NCI-H128 (cell line): ENCODE measurements around the gene KPNB1.

Experiments
- DNase-seq: peaks from one replicate; lab custom pipeline; 2025; ENCODE audit not compliant: unreplicated experiment; lab: John Stamatoyannopoulos, UW

Gene KPNB1

DNA sequence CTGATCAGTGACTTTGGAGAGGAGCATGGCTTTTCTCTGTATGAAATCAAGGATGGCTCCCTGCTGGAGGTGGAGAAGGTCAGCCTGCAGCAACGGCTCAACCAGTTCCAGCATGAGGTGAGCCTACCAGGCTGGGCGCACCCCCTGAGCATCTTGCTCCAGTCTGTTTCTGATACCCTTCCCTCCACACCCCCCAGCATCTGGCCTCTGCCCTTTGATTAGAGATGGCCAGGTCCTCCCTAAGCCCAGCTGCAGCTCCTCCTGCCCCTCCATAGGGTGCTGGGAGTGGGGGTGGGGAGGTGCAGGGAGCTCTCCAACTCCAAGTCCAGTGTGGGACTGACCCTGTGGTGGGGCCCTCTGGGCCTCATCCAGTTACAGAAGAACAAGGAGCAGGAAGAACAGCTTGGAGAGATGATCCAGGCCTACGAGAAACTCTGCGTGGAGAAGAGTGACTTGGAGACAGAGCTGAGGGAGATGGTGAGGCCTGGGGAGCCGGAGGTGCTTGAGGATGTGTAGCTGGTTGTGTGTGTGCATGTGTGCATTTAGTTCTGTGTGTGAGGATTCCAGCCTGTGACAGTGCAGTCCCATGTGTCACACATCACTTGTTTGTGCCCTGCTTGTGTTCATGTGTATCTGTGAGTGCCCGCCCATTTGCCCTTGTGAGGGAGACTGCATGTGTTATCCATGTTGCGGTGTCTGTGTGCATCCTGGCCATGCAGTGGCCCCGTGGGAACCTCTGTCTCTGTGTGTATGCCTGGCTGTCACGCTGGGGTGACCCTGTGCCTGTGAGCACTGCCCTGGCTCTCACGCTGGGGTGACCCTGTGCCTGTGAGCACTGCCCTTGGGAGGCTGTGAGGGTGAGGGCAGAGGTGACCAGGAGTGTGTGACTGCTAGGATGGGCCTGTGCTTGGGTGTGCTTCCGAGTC lies 47.3 kb downstream of the KPNB1 start:
- DNase-seq, result no peak

DNA sequence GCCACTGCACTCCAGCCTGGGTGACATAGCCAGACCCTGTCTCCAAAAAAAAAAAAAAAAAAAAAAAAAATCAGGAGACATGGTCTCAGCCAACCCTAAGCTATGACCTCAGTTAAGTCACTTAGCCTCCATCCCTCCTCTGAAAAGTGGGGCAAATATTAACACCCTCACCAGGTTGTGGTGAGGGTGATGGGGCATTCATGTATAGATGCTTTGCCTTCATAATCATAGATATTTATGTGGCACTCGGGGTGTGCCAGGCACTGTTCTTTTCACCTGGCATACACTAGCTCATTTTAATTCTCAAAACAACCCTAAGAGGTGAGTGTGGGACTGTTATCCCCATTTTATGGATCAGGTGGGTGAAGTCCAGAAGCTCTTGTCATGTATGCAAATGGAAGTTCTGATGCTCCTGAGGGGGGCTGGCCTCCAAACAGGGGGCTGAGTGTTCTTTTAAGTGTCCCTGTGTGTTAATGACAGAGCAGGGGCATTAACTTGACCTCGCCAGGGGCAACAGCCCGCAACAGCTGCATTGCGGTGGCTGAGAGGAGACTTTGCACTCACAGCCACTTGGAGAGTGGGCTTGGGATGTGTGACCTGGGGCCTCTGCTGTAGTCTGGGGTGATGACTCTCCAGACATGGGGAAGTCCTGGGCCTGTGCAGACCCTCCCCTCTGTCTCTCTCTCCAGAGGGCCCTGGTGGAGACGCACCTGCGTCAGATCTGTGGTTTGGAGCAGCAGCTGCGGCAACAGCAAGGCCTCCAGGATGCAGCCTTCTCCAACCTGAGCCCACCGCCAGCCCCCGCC lies 48.4 kb downstream of the KPNB1 start:
- DNase-seq, result no peak

GRCh38 chr17:47698749-47699535 lies 49.2 kb downstream of the KPNB1 start:
- no peak for DNase-seq

- no peak for DNase-seq
Measured at GRCh38 chr17:47699536-47699840, 49.8 kb downstream of the KPNB1 start.

DNA sequence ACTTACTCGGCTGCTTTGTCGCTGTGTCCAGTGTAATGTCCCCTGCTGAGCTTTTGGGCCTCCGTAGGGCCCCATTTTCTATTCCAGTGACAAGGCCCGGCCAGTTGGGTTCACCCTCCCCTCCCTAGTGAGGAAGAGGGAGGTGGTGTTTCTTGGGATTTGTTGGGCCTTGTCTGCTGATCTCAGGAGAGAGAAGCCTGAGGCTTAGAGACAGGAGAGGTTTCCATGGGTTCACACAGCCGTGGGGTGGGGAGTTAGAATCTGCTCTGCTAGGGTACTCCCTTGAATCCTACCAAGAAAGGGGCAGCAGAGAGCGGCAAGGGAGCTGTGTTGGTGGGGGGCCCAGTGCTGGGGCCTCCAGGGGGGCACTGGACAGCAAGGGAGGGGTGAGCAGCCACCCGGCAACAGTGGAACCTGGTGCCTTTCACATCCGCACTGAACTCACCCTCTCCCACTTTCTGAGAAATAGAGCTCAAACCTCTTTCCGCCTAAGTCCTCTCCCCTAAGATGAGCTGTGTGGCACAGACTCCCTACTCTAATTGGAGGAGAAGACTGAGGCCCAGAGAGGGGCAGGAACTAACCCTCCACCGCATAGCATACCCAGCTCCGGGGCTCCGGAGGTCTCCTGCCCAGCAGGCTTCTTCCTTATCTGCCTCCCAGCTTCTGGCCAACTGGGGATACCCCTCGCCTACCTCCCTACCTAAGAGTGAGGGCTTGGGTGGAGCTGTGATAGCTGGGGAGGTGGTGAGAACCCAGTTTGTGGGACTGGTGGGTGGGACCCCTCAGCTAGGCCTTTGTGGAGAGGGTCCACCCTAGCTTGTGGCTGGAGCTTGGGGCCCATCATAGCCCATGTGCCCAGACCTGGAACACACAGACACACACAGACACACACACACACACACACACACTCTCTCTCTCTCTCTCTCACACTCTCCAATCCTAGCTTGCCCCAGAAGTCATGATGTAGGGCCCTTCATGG lies 51.0 kb downstream of the KPNB1 start:
- DNase-seq, result no peak

- no peak for DNase-seq
Measured at GRCh38 chr17:47701608-47702007, 51.9 kb downstream of the KPNB1 start.

- no peak for DNase-seq
Measured at GRCh38 chr17:47702391-47702995, 52.8 kb downstream of the KPNB1 start.

- DNase-seq, result no peak
Measured at GRCh38 chr17:47703191-47703591, 53.5 kb downstream of the KPNB1 start.

- no peak for DNase-seq
Measured at GRCh38 chr17:47703671-47704070, 54.0 kb downstream of the KPNB1 start.

DNA sequence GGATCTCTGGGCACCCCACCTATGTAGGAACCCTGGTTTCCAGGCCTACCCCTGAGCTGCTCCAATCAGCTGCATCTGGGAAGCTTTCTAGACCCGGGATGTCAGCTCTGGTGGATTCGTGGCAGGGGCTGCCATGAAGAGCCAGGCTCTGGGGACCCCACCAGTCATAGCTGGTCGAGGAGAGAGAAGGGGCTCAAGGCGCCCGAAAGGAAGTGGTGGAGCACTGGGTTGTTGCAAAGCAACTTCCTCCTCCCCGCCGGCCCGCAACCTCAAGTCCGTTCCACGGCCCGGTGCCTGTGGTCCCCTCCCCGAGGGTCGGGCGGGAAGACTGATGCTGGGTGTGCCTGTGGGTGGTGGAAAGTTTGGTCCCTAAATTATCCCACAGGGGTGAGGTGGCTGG lies 54.4 kb downstream of the KPNB1 start:
- DNase-seq, result no peak

- no peak for DNase-seq
Measured at GRCh38 chr17:47704736-47705135, 55.0 kb downstream of the KPNB1 start.

DNA sequence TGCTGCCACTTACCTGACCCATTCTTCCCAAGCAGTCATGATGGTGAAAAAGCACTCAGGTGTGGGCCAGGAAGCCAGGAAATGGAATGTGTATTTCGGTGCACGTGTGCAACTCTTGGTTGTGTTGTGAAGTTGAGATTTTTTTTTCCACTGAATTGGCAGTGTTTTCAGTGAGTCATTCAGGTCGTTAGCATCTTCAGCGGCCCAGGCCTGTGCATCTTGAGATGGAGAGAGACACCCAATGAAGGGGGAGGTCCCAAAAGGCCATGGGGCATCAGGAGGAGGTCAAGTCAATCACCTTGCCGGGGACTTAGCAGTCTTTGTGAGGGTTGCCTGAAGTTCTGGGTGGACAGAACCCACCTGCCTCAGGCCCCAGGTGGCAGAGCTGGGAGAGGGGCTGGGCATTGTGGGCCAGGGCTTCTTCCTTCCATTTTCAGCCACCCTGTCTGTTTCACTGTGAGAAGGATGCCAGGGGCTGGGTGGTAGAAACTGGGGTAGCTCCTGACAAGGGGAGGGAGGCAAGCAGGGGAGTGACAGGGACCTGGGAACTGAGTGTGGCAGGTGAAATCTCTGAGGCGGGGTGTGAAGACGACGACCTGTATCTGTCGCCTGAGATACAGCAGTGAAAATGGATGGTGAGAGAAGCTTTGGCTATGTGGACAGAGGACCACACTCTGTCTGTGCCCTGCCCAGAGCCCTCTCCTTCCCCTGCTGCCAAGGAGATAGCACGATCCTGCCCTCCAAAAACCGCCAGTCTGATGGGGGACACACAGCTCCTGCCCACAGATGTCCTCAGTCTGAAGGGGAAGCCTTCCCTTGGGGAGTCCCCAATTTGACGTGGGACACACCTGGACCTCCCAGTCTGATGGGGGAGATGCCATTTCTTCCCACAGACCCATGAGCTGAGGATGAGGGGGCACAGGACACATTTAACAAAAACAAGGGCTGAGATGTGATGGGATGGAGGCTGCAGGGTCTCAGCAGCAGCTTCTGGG lies 56.1 kb downstream of the KPNB1 start:
- no peak for DNase-seq

- no peak for DNase-seq
Measured at GRCh38 chr17:47707056-47707804, 57.5 kb downstream of the KPNB1 start.

DNA sequence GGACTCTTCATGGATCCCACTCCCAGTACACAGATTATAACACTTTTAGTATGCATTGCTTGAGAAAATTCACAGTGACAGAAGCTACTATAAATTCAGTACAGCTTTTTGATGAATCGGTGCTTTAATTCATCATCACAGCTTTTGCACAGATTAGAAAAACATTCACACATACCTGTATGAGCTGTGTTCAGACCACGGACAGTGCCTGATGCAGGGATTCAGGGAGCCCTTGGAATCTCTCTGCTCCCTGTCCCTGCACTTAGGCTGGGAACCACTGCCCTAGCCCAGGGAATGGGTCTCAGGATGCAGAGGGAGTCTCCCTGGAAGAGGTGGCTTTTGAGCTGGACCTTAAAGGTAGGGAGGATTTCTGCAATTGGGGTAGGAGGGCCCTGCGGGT lies 58.2 kb downstream of the KPNB1 start:
- DNase-seq, result no peak

GRCh38 chr17:47708312-47708863 lies 58.7 kb downstream of the KPNB1 start:
- no peak for DNase-seq

GRCh38 chr17:47708864-47709541 lies 59.3 kb downstream of the KPNB1 start:
- no peak for DNase-seq

- DNase-seq, result no peak
Measured at GRCh38 chr17:47709594-47709993, 59.9 kb downstream of the KPNB1 start.
